GM10266 (cell line): ENCODE data around the gene FIGNL2.

Source experiments
- DNase-seq: peaks from one replicate; pipeline ENCODE4 v3.0.0; 2012; ENCODE audit errors: extremely low spot score
- TF ChIP-seq, protein P1 (sequence below): IDR thresholded peaks from 2 replicates; pipeline ENCODE4 v1.5.1; 2012; ENCODE audit warnings: mild to moderate bottlenecking, low read depth; ENCODE audit not compliant: control insufficient read depth, insufficient read depth; ENCODE audit errors: missing control alignments

Gene FIGNL2

DNA sequence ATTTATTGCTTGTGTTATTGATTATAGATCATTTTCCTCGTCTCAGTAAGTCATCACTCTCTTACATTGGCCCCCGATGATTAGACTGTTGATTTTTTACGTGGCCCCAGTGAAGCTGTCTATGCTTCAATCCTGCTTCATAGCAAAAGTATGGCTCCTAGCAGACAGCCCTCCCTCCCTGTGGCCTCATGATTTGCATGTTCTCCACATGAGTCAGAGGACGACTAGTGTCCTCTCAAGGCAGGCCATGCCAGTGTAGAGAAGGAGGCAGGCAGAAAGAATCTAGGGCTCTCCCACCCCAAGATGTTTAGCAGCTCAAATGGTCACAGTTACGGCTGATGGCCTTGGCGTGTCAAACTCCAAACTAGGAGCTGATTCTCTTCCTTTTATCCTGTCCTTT, 59.6 kb downstream of the FIGNL2 start:
- DNase-seq = no peak
- TF ChIP-seq, protein P1, sequence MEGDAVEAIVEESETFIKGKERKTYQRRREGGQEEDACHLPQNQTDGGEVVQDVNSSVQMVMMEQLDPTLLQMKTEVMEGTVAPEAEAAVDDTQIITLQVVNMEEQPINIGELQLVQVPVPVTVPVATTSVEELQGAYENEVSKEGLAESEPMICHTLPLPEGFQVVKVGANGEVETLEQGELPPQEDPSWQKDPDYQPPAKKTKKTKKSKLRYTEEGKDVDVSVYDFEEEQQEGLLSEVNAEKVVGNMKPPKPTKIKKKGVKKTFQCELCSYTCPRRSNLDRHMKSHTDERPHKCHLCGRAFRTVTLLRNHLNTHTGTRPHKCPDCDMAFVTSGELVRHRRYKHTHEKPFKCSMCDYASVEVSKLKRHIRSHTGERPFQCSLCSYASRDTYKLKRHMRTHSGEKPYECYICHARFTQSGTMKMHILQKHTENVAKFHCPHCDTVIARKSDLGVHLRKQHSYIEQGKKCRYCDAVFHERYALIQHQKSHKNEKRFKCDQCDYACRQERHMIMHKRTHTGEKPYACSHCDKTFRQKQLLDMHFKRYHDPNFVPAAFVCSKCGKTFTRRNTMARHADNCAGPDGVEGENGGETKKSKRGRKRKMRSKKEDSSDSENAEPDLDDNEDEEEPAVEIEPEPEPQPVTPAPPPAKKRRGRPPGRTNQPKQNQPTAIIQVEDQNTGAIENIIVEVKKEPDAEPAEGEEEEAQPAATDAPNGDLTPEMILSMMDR = no peak

DNA sequence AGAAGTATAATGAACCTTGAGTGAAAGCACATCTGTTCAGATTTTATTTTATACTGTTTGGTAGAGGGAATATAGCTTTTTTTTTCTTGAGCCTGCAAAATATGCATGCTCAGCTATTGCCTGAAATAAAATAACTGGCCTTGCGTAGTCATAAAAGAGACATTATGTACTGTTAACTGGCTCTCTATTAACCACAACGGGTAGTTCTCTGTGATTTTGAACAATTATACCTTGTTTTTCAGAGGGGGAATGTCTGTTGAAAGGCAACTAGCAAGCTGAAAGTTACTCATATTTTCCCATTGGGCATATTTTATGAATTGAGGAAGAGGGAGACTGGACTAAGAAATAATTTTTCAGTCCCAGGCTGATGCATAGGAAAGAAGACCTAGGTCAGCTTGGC, 62.6 kb downstream of the FIGNL2 start:
- TF ChIP-seq, protein P1 = no peak
- no peak for DNase-seq

DNA sequence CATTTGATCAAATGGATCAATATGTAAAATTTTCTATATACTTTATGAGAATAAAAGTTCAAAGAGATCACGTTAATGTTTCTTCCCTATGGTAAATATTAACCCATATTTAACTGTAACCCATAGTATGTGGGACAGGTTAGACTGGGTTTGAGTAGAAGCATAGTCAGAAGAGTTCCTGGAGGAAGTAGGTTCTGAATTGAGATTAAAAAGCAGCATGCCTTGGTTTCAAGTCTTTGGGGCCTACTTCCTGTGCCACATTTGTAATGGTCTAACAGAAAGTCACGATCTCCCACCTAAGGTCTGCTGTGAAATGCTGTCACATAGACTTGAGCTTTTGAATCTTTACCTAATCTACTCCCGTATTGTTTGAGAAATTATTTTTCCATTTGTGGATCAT, 63.8 kb downstream of the FIGNL2 start:
- no peak for DNase-seq
- TF ChIP-seq, protein P1 = no peak

DNA sequence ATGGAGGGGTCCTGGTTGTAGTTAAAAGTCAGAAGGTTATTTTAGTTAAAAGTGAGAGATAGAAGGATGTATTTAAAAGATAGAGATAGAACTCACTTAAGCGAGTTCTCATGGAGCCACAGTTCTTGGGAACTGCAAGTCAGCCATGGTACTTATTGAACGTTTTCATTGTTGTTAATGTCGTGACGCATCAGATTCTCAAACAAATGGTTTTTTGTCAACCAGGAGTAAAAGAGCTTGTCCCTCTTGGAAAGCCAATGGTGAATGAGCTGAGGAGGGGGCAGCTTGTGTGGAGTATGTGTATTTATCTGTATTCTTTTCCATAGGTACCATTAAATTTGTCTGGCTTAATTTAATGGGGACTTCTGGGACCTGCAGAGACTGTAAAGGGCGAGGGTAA, 68.6 kb downstream of the FIGNL2 start:
- no peak for DNase-seq
- TF ChIP-seq, protein P1 = no peak

DNA sequence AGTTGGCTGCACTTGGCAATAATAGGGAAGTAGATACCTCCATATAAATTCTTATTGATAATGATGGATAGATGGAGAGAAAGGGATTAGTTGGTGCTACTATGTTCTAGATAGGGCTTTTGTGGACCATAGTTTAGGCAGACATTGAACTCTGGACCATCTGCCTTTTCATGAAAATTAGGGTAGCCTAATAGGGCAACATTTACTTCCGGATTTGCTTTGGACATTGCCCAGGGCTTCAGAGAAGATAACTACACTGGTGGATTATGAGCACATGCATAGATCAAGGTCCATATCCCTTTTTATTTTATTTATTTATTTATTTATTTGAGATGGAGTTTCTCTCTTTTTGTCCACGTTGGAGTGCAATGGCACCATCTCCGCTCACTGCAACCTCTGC, 70.5 kb downstream of the FIGNL2 start:
- DNase-seq = no peak
- TF ChIP-seq, protein P1 = no peak

DNA sequence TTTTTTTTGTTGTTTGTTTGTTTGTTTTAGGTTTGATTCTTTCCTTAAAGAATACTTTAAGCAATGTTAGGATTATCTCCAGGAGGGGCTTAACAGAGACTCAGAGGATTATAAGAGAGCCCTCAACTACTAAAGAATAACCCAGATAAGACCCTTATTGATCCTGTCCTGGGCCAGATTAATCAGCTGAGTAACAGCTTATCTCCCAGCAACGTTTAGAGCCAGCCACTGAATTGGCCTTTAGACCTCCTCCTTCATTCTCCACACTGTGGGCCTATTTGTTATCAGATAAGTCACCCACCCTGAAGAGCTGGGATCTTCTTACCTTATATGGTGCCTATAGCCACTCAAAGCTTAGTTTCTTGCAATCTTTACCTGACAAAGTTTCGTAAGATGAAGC, 71.1 kb downstream of the FIGNL2 start:
- TF ChIP-seq, protein P1 = no peak
- no peak for DNase-seq

DNA sequence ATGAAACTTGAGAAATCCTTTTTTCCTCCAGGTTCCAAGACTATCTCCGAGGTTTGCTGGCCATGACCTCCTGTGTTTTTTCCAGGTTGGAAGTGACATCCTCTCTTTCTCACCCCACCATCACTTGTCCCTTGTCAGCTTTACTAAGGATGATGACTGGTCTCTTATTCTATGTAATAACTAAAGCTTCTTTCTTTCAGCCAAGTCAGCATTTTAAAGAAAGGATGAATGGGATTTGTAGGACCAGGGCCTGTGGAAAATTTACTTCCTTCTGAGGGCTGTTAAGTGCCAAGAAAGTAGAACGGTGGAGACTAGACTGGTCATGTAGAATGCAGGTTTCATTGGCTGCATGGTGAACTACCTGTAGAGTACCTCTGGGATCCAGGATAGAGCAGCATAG, 73.6 kb downstream of the FIGNL2 start:
- TF ChIP-seq, protein P1 = no peak
- no peak for DNase-seq
